PC-9 (cell line): Measurements from ENCODE around the gene RTF1. TPM values are rescaled to one million over a fixed set of nuclear protein-coding genes. Genes with fewer than 3 reads are reported as not detected.

Experiments used
- BruUV-seq: library from RNA; stranded (reverse); fragments of 400-500 nt; replicated peaks from 2 replicates; lab custom pipeline; 2021; lab: Mats Ljungman, UMichigan
- CTCF ChIA-PET: fragments of 300-600 bp; sonication (Branson Sonifier 250); formaldehyde crosslinking; loops from one replicate; lab custom pipeline; 2022; ENCODE audit warnings: antibody characterized with exemption; lab: Charles Lee
- POLR2A ChIA-PET: fragments of 300-600 bp; sonication (Branson Sonifier 250); formaldehyde crosslinking; loops from one replicate; lab custom pipeline; 2022; ENCODE audit warnings: antibody characterized with exemption; ENCODE audit not compliant: unreplicated experiment; lab: Charles Lee
- DNase-seq, 2 experiments: peaks; one replicate each; pipeline versions ENCODE4 v3.0.0 to v3.0.0-alpha.2; 2015 to 2022; ENCODE audit warnings: mixed read lengths in 1 of 2
- H2AFZ ChIP-seq: fragments of 200-600 bp; sonication (generic); 2 replicates; pipeline ENCODE4 v1.8.1; 2017; ENCODE audit warnings: antibody characterized with exemption
- H3F3A ChIP-seq: fragments of 200-600 bp; sonication (generic); 2 replicates; pipeline ENCODE4 v1.8.1; 2017; ENCODE audit warnings: antibody characterized with exemption, mild to moderate bottlenecking, low read depth; ENCODE audit not compliant: insufficient read depth
- H3K27ac ChIP-seq: fragments of 200-600 bp; sonication (generic); 2 replicates; pipeline ENCODE4 v1.6.1; 2016; ENCODE audit warnings: mixed run types
- H3K27me3 ChIP-seq: fragments of 200-600 bp; sonication (generic); 2 replicates; pipeline ENCODE4 v1.6.1; 2016; ENCODE audit warnings: low read depth, mixed run types; ENCODE audit not compliant: insufficient read depth
- H3K36me3 ChIP-seq: fragments of 200-600 bp; sonication (generic); 2 replicates; pipeline ENCODE4 v1.6.1; 2016; ENCODE audit warnings: low read depth, mixed run types
- H3K4me1 ChIP-seq: fragments of 200-600 bp; sonication (generic); replicated peaks from 2 replicates; pipeline ENCODE4 v1.6.1; 2016; ENCODE audit warnings: mixed run types; ENCODE audit not compliant: insufficient read depth
- H3K4me2 ChIP-seq: fragments of 200-600 bp; sonication (generic); 2 replicates; pipeline ENCODE4 v1.6.1; 2017; ENCODE audit warnings: mixed run types
- H3K4me3 ChIP-seq: fragments of 200-600 bp; sonication (generic); 2 replicates; pipeline ENCODE4 v1.6.1; 2016; ENCODE audit warnings: mixed run types
- H3K79me2 ChIP-seq: fragments of 200-600 bp; sonication (generic); 2 replicates; pipeline ENCODE4 v1.6.1; 2017; ENCODE audit warnings: low read depth, mixed run types
- H3K9me2 ChIP-seq: fragments of 200-600 bp; sonication (generic); 2 replicates; pipeline ENCODE4 v1.8.1; 2017; ENCODE audit warnings: mild to moderate bottlenecking; ENCODE audit not compliant: insufficient read depth
- H3K9me3 ChIP-seq: fragments of 200-600 bp; sonication (generic); 2 replicates; pipeline ENCODE4 v1.8.1; 2016; ENCODE audit warnings: low read depth; ENCODE audit not compliant: insufficient read depth
- H4K20me1 ChIP-seq: fragments of 200-600 bp; sonication (generic); 2 replicates; pipeline ENCODE4 v1.8.1; 2017; ENCODE audit not compliant: insufficient read depth
- EZH2 ChIP-seq: fragments of 200-600 bp; sonication (generic); IDR thresholded peaks from 2 replicates; pipeline ENCODE4 v1.8.0; 2017; ENCODE audit warnings: antibody characterized with exemption, low read depth
- intact Hi-C: fragments of 100-400 bp; cut with micrococcal nuclease; formaldehyde crosslinking; loops from one replicate; pipeline ENCODE4 v1.10.0; 2022; ENCODE audit not compliant: unreplicated experiment
- total RNA-seq: library from RNA; stranded (reverse); gene quantifications from 2 replicates; pipeline ENCODE4 v1.2.3, GENCODE V29; 2021
- TF ChIP-seq, protein P1 (sequence below): fragments of 200-600 bp; sonication (generic); conservative IDR thresholded peaks from 2 replicates; pipeline ENCODE4 v1.6.1; 2017; ENCODE audit warnings: mixed run types, antibody characterized with exemption, mild to moderate bottlenecking, moderate library complexity

The RTF1 gene
- total RNA-seq, 1 experiment from 2014 or later: 55.7 TPM

DNA sequence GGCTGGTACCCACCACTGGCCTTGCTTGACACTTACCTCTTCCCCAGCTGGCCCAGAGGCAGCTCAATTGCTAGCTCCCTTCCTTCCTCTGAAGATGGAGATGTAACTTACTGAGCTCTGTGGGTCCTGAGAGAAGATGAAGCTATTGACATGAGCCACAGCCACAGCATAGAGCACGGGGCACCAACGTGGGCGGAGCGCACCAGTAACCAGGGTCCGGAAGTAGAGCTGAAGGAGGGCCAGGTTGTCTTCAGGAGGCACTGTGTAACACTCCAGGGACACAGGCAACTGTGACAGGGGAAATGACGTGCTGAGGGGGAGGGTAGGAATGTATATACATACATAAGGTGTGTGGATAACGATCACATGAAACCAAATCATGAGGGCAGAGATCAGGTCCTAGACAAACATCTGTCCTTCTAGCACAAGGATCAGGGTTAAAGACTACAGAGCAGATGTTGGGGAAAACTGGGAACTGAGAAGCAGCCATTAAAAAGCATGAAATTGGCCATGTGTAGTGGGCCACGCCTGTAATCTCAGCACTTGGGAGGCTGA, 101.1 kb downstream of the RTF1 start:
- no peak overlapping the region for H3K4me3 ChIP-seq
- no peaks in the 10 kb centered on the region for H3K27me3 ChIP-seq
- BruUV-seq: no TSS peak
- intact Hi-C loops: no loop called here
- ChIA-PET CTCF (no interaction called here), POLR2A (interaction anchor here (0.6 kb wide), 1 partner anchor 75 kb away, joined by 5 read pairs; no protein-coding TSS in a partner anchor)
- H3K9me3 ChIP-seq: no peaks in the 10 kb centered on the region
- H2AFZ ChIP-seq: no peak overlapping the region
- no peak for DNase-seq
- no peaks in the 10 kb centered on the region for H4K20me1 ChIP-seq
- H3K79me2 ChIP-seq: no peaks in the 10 kb centered on the region
- H3K4me1 ChIP-seq: no peaks in the 10 kb centered on the region
- no peaks in the 10 kb centered on the region for H3K36me3 ChIP-seq
- H3F3A ChIP-seq: no peaks in the 10 kb centered on the region
- TF ChIP-seq EZH2: no peak
- TF ChIP-seq, protein P1, sequence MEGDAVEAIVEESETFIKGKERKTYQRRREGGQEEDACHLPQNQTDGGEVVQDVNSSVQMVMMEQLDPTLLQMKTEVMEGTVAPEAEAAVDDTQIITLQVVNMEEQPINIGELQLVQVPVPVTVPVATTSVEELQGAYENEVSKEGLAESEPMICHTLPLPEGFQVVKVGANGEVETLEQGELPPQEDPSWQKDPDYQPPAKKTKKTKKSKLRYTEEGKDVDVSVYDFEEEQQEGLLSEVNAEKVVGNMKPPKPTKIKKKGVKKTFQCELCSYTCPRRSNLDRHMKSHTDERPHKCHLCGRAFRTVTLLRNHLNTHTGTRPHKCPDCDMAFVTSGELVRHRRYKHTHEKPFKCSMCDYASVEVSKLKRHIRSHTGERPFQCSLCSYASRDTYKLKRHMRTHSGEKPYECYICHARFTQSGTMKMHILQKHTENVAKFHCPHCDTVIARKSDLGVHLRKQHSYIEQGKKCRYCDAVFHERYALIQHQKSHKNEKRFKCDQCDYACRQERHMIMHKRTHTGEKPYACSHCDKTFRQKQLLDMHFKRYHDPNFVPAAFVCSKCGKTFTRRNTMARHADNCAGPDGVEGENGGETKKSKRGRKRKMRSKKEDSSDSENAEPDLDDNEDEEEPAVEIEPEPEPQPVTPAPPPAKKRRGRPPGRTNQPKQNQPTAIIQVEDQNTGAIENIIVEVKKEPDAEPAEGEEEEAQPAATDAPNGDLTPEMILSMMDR: no peak
- H3K27ac ChIP-seq: no peak overlapping the region
- no peak overlapping the region for H3K4me2 ChIP-seq
- H3K9me2 ChIP-seq: no peaks in the 10 kb centered on the region

DNA sequence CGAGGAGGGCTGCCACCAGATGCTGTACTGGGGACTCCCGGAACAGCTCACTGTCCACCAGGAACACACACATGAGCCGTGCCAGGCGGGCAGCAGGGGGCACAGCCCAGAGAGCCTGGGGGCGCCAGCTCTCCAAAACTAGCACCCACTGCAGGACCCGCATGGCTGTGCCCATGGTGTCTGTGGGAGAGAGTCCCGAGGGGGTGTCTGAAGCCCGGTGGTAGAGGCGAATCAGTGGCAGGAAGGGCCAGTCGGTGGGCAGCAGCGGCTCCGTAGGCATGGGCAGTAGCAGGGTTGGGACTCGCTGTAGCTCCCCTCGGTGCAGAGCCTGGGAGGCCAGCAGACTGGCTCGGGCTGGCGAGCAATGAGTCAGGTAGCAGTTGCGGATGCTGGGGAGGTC, 103.7 kb downstream of the RTF1 start:
- no peaks in the 10 kb centered on the region for H3K9me2 ChIP-seq
- no peak overlapping the region for H3K4me2 ChIP-seq
- no peaks in the 10 kb centered on the region for H3K27me3 ChIP-seq
- ChIA-PET CTCF (no interaction called here), POLR2A (no interaction called here)
- H3F3A ChIP-seq: no peaks in the 10 kb centered on the region
- H3K27ac ChIP-seq: no peak overlapping the region
- BruUV-seq: no TSS peak
- no peaks in the 10 kb centered on the region for H3K4me1 ChIP-seq
- no peak for TF ChIP-seq EZH2
- TF ChIP-seq, protein P1: no peak
- intact Hi-C loops: no loop called here
- H3K4me3 ChIP-seq: no peak overlapping the region
- DNase-seq: no peak
- no peak overlapping the region for H2AFZ ChIP-seq
- H4K20me1 ChIP-seq: no peaks in the 10 kb centered on the region
- no peaks in the 10 kb centered on the region for H3K9me3 ChIP-seq
- no peaks in the 10 kb centered on the region for H3K79me2 ChIP-seq
- H3K36me3 ChIP-seq: no peaks in the 10 kb centered on the region

DNA sequence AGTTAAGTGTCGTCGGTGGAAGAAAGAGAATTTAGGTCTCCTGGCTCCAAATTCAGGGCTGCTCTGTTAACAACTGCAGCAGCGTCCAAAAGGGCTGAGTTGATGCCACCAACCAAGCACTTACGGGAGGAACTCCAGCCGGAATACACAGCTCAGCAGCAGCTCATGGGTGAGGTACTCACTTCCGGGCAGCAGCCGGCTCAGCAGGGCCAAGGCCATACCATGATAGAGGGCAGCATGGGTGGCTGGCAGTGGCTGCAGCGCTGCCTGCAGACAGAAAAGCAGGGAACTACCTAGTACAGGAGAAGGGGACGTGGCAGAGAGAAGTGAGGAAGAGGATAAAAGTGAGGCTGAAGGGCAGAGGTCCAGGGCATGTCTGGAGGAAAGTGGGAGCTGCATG, 104.7 kb downstream of the RTF1 start:
- H3K9me3 ChIP-seq: no peaks in the 10 kb centered on the region
- CTCF ChIA-PET: no interaction called here
- no TSS peak for BruUV-seq
- no peak overlapping the region for H3K27ac ChIP-seq
- H3K79me2 ChIP-seq: no peaks in the 10 kb centered on the region
- H4K20me1 ChIP-seq: no peaks in the 10 kb centered on the region
- intact Hi-C loops: no loop called here
- H3K4me2 ChIP-seq: no peak overlapping the region
- TF ChIP-seq, protein P1: no peak
- no peak for TF ChIP-seq EZH2
- no peaks in the 10 kb centered on the region for H3K27me3 ChIP-seq
- H3F3A ChIP-seq: no peaks in the 10 kb centered on the region
- POLR2A ChIA-PET: no interaction called here
- DNase-seq: no peak
- H3K4me3 ChIP-seq: no peak overlapping the region
- H3K4me1 ChIP-seq: no peaks in the 10 kb centered on the region
- H3K9me2 ChIP-seq: no peaks in the 10 kb centered on the region
- H3K36me3 ChIP-seq: peaks cover 2% of the 10 kb centered on the region; the same call in 1 of the 2 replicates
- H2AFZ ChIP-seq: no peak overlapping the region
